Suprapubic skin (tissue), 4 donors: ENCODE data around the gene ACKR3.

ENCODE experiments used
- CTCF ChIP-seq, 2 donors: fragments of 200-600 bp in 1 of 2; fragments of 450-650 bp in 1 of 2; sonication (generic) in 1 of 2; IDR thresholded peaks; one replicate each; pipeline ENCODE4 v1.5.1; 2016 to 2019; ENCODE audit warnings: antibody characterized with exemption in 2 of 2, mild to moderate bottlenecking in 1 of 2, moderate library complexity in 1 of 2
- POLR2A ChIP-seq, 2 donors: fragments of 450-650 bp; IDR thresholded peaks; one replicate each; pipeline ENCODE4 v1.6.1; 2017; ENCODE audit warnings: antibody characterized with exemption in 2 of 2, mild to moderate bottlenecking in 2 of 2, moderate library complexity in 2 of 2
- POLR2AphosphoS5 ChIP-seq, 3 donors: sonication (generic); formaldehyde crosslinking; IDR thresholded peaks; one replicate each; pipeline ENCODE4 v1.6.1; 2017; ENCODE audit warnings: antibody characterized with exemption in 3 of 3

GRCh38 chr2:236619910-236620612, 50.4 kb downstream of the ACKR3 start:
- TF ChIP-seq POLR2A (IDR thresholded peaks at IDR 0.05) = no peak
- TF ChIP-seq CTCF (IDR thresholded peaks at IDR 0.05) = no peak
- TF ChIP-seq POLR2AphosphoS5 (IDR thresholded peaks at IDR 0.05) = no peak
